Measurements from ENCODE around the gene DEF6. TPM values are rescaled to one million over a fixed set of nuclear protein-coding genes. Genes with fewer than 3 reads are reported as not detected.

The DEF6 gene
- total RNA-seq, 1 experiment from 2014 or later = 5.6 TPM

DNA sequence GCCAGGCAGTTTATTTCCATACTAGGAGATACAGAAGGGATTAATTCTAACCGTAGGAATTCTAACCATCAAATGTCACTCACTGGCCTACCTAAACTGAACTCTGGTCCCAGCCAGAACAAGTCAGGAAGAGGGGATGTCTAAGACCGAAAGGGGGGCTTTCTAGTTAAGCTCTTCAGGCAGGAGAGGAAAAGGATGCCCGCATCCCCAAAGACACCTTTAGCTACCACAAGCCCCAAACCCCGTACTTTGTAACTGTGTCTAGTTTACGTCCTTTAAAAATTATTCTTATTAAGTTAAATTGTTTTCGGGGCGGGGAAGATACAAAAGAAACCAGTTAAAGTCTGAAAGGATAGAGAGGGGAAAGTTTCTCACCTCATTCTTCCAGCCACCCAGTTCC lies 39.3 kb upstream of the DEF6 start:
- Histone ChIP-seq H4K8ac (replicated peaks; ENCODE audit: insufficient read length, low read depth, low read length) (no peak overlapping the region), H2BK12ac (ENCODE audit: insufficient read length, low read depth, low read length) (no peak overlapping the region), H3K18ac (ENCODE audit: insufficient read length, low read depth, low read length) (no peak overlapping the region), H3K4me1 (ENCODE audit: insufficient read depth, low read length) (peaks cover 2% of the 10 kb centered on the region; the same call in 1 of the 2 replicates), H2BK15ac (ENCODE audit: low read depth, low read length) (no peak overlapping the region), H3K9ac (ENCODE audit: extremely low read depth, insufficient read length, low read length) (peak overlapping the region; percentile 81), H2AK5ac (ENCODE audit: insufficient read length, low read length) (no peak overlapping the region), H3K27ac (ENCODE audit: insufficient read length, low read depth, low read length) (no peak overlapping the region), H3K79me2 (ENCODE audit: insufficient read depth, low read length) (no peaks in the 10 kb centered on the region), H3K9me3 (ENCODE audit: control insufficient read depth, low read depth, low read length) (no peaks in the 10 kb centered on the region), H4K5ac (ENCODE audit: insufficient read length, low read depth, low read length) (no peak overlapping the region), H3K23ac (ENCODE audit: insufficient read length, low read depth, low read length) (no peak overlapping the region), H2BK20ac (ENCODE audit: low read depth, low read length, poor library complexity, severe bottlenecking) (no peak overlapping the region), H4K91ac (ENCODE audit: insufficient read length, low read depth, low read length) (no peak overlapping the region), H3K4ac (ENCODE audit: low read depth, low read length) (no peak overlapping the region), H3K79me1 (ENCODE audit: insufficient read depth, low read depth, low read length, poor library complexity, severe bottlenecking) (no peaks in the 10 kb centered on the region), H3K4me2 (ENCODE audit: insufficient read depth, insufficient read length, low read length) (peak overlapping the region; percentile 76), H2AFZ (ENCODE audit: low read length) (no peak overlapping the region), H3T11ph (ENCODE audit: low read length) (no peak overlapping the region), H3K14ac (ENCODE audit: insufficient read depth, low read length) (no peak overlapping the region), H4K20me1 (ENCODE audit: control insufficient read depth, insufficient read depth, insufficient read length) (no peaks in the 10 kb centered on the region), H2BK120ac (ENCODE audit: low read depth, low read length, poor library complexity, severe bottlenecking) (no peak overlapping the region), H2BK5ac (ENCODE audit: insufficient read length, low read length) (no peak overlapping the region), H3K27me3 (ENCODE audit: insufficient read depth, low read length) (no peaks in the 10 kb centered on the region), H3K23me2 (ENCODE audit: insufficient read length, low read depth, low read length, poor library complexity, severe bottlenecking) (peaks cover 14% of the 10 kb centered on the region), H3K56ac (ENCODE audit: insufficient read length, low read depth, low read length) (no peak overlapping the region)
- DNase-seq = no peak
- Mint-ChIP-seq H3K27me3 (ENCODE audit: low read depth) (0 out of 2 replicates have a peak, but pooled peaks cover 2% of the 10 kb centered on the region), H3K4me1 (peaks cover 10 to 12% of the 10 kb centered on the region in 2 experiments), H3K9me3 (no peaks in the 10 kb centered on the region), H3K4me3 (peak overlapping the region; percentile 96 to 97), H3K27ac (peak overlapping the region in 1 of 3 experiments; percentile 97; a peak in 1 of 7 replicates), H3K36me3 (ENCODE audit: insufficient read depth in 1 of 3, low read depth in 3 of 3) (no peaks in the 10 kb centered on the region; a peak in 1 of 7 replicates)
- WGBS (ENCODE audit: extremely low coverage, insufficient read length, low lambda C conversion rate) = no CpG with 5 or more reads among the region's 7 CpGs
- TF ChIP-seq, protein P1, sequence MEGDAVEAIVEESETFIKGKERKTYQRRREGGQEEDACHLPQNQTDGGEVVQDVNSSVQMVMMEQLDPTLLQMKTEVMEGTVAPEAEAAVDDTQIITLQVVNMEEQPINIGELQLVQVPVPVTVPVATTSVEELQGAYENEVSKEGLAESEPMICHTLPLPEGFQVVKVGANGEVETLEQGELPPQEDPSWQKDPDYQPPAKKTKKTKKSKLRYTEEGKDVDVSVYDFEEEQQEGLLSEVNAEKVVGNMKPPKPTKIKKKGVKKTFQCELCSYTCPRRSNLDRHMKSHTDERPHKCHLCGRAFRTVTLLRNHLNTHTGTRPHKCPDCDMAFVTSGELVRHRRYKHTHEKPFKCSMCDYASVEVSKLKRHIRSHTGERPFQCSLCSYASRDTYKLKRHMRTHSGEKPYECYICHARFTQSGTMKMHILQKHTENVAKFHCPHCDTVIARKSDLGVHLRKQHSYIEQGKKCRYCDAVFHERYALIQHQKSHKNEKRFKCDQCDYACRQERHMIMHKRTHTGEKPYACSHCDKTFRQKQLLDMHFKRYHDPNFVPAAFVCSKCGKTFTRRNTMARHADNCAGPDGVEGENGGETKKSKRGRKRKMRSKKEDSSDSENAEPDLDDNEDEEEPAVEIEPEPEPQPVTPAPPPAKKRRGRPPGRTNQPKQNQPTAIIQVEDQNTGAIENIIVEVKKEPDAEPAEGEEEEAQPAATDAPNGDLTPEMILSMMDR (conservative IDR thresholded peaks at IDR 0.05) = no peak
